Loucy (cell line): ENCODE data around the gene GTF3C1.

Experiments used
- H2AFZ ChIP-seq: fragments of 200-600 bp; sonication (generic); 2 replicates; pipeline ENCODE4 v1.6.0; 2016; ENCODE audit warnings: antibody characterized with exemption, mild to moderate bottlenecking, low read length, moderate library complexity
- H3F3A ChIP-seq: fragments of 200-600 bp; 2 replicates; pipeline ENCODE4 v1.6.0; 2016; ENCODE audit warnings: antibody characterized with exemption, low read depth, mild to moderate bottlenecking
- H3K27me3 ChIP-seq: fragments of 200-600 bp; sonication (generic); 2 replicates; pipeline ENCODE4 v1.6.1; 2014; ENCODE audit warnings: low read length, mild to moderate bottlenecking; ENCODE audit not compliant: insufficient read depth, poor library complexity, severe bottlenecking
- H3K36me3 ChIP-seq: fragments of 200-600 bp; sonication (generic); 2 replicates; pipeline ENCODE4 v1.6.1; 2016; ENCODE audit warnings: low read length; ENCODE audit not compliant: insufficient read depth
- H3K4me1 ChIP-seq: fragments of 200-600 bp; sonication (generic); 2 replicates; pipeline ENCODE4 v1.5.1; 2014; ENCODE audit warnings: low read length, mild to moderate bottlenecking; ENCODE audit not compliant: insufficient read depth, poor library complexity, severe bottlenecking
- H3K4me2 ChIP-seq: fragments of 200-600 bp; sonication (generic); 2 replicates; pipeline ENCODE4 v1.6.0; 2014; ENCODE audit warnings: antibody characterized with exemption, low read length, low read depth, mild to moderate bottlenecking; ENCODE audit not compliant: poor library complexity, severe bottlenecking
- H3K4me3 ChIP-seq: fragments of 200-600 bp; sonication (generic); 2 replicates; pipeline ENCODE4 v1.5.1; 2014; ENCODE audit warnings: low read length, mild to moderate bottlenecking, mixed read lengths; ENCODE audit not compliant: poor library complexity, severe bottlenecking
- H3K79me2 ChIP-seq: fragments of 200-600 bp; sonication (generic); 2 replicates; pipeline ENCODE4 v1.6.1; 2014; ENCODE audit warnings: low read length; ENCODE audit not compliant: insufficient read depth
- H3K9ac ChIP-seq: fragments of 200-600 bp; sonication (generic); 2 replicates; pipeline ENCODE4 v1.6.0; 2014; ENCODE audit warnings: mild to moderate bottlenecking, low read depth, low read length, moderate library complexity; ENCODE audit not compliant: poor library complexity, severe bottlenecking
- H3K9me2 ChIP-seq: fragments of 200-600 bp; sonication (generic); replicated peaks from 2 replicates; pipeline ENCODE4 v1.6.1; 2016; ENCODE audit warnings: low read depth, low read length, mixed read lengths
- H3K9me3 ChIP-seq: fragments of 200-600 bp; sonication (generic); 2 replicates; pipeline ENCODE4 v1.6.1; 2014; ENCODE audit warnings: mild to moderate bottlenecking, antibody characterized with exemption, low read length, low read depth; ENCODE audit not compliant: insufficient read depth
- H4K20me1 ChIP-seq: fragments of 200-600 bp; sonication (generic); 2 replicates; pipeline ENCODE4 v1.6.0; 2014; ENCODE audit warnings: antibody characterized with exemption, low read length, mild to moderate bottlenecking; ENCODE audit not compliant: insufficient read depth, poor library complexity, severe bottlenecking
- EZH2phosphoT487 ChIP-seq: fragments of 200-600 bp; IDR thresholded peaks from 2 replicates; pipeline ENCODE4 v1.6.1; 2018; ENCODE audit warnings: antibody characterized with exemption, mild to moderate bottlenecking, moderate library complexity, borderline replicate concordance
- TF ChIP-seq, protein P1 (sequence below): fragments of 200-600 bp; sonication (generic); conservative IDR thresholded peaks from 2 replicates; pipeline ENCODE4 v1.5.1; 2014; ENCODE audit warnings: mild to moderate bottlenecking, antibody characterized with exemption, low read length

Gene GTF3C1

DNA sequence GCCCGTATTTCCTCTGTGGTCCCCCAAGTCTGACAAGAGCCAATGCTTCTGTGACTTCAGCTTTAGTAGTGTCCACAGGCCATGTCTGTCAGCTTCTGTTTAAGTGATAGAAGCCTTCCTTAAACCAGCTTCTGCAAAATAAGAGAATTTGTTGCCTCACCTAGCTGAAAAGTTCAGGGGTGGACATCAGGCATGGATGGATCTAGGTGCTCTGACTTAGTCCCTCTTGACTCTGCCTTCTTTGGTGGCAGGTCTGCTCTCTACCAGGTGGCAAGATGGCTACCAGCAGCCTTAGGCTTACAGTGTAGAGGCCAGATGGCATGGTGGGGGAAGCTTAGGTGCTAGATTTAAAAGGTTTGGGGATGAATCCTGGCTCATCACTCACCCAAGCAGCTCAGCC, 33.9 kb upstream of the GTF3C1 start:
- Histone ChIP-seq H4K20me1 (no peaks in the 10 kb centered on the region), H3K4me2 (no peak overlapping the region), H3K9ac (no peak overlapping the region), H3K4me1 (no peaks in the 10 kb centered on the region), H2AFZ (no peak overlapping the region), H3F3A (no peaks in the 10 kb centered on the region), H3K36me3 (no peaks in the 10 kb centered on the region), H3K4me3 (no peak overlapping the region), H3K27me3 (no peaks in the 10 kb centered on the region), H3K9me3 (no peaks in the 10 kb centered on the region), H3K9me2 (no peaks in the 10 kb centered on the region), H3K79me2 (no peaks in the 10 kb centered on the region)
- TF ChIP-seq EZH2phosphoT487: no peak
- TF ChIP-seq, protein P1, sequence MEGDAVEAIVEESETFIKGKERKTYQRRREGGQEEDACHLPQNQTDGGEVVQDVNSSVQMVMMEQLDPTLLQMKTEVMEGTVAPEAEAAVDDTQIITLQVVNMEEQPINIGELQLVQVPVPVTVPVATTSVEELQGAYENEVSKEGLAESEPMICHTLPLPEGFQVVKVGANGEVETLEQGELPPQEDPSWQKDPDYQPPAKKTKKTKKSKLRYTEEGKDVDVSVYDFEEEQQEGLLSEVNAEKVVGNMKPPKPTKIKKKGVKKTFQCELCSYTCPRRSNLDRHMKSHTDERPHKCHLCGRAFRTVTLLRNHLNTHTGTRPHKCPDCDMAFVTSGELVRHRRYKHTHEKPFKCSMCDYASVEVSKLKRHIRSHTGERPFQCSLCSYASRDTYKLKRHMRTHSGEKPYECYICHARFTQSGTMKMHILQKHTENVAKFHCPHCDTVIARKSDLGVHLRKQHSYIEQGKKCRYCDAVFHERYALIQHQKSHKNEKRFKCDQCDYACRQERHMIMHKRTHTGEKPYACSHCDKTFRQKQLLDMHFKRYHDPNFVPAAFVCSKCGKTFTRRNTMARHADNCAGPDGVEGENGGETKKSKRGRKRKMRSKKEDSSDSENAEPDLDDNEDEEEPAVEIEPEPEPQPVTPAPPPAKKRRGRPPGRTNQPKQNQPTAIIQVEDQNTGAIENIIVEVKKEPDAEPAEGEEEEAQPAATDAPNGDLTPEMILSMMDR: no peak

GRCh38 chr16:27582883-27583282, 33.2 kb upstream of the GTF3C1 start:
- H2AFZ ChIP-seq: no peak overlapping the region
- no peak overlapping the region for H3K4me2 ChIP-seq
- no peaks in the 10 kb centered on the region for H3K79me2 ChIP-seq
- no peaks in the 10 kb centered on the region for H3K9me3 ChIP-seq
- H4K20me1 ChIP-seq: no peaks in the 10 kb centered on the region
- H3K27me3 ChIP-seq: no peaks in the 10 kb centered on the region
- no peak for TF ChIP-seq EZH2phosphoT487
- no peaks in the 10 kb centered on the region for H3K4me1 ChIP-seq
- H3K9ac ChIP-seq: no peak overlapping the region
- H3K9me2 ChIP-seq: no peaks in the 10 kb centered on the region
- H3F3A ChIP-seq: no peaks in the 10 kb centered on the region
- H3K36me3 ChIP-seq: no peaks in the 10 kb centered on the region
- no peak overlapping the region for H3K4me3 ChIP-seq

DNA sequence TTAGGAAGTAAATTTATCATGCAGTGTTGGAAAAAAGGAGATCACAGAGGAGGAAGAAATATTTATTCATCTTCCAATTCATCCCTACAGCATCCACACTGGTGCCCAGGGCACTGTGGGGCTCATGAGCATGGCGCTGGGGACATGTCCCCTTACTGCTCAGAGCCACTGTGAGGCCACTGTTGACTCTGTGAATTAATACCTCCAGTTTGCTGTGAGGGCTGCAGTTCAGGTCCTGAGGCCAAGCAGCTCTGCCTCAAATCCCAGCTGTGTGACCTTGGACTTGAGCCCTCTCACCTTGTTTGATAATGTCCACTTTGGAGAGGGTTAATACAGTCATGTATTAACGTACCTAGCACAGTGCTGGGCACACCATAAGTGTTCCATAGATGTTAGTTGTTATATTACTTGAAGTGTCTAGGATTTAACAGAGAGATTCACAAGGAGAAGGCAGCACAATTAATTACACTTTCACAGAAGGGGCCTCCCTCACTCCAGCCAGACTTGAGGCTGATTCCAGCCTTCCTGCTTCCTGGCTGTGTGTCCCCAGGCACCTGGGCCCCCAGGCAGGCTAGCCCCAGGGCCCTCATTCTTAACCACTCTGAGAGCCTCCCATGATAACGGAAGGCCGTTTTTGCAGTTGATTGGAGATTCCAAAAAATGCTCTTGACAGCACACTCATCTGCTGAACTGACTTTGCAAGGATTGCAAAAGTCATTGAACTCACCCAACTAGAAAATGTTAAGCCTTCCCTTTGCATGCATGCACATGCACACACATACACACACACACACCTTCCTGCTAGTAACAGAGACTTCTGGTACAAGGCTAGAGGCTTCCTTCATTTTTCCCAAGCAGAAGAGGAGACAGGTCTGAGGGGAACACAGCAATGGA, 29.6 kb upstream of the GTF3C1 start:
- H2AFZ ChIP-seq: no peak overlapping the region
- H3K27me3 ChIP-seq: no peaks in the 10 kb centered on the region
- no peaks in the 10 kb centered on the region for H3K9me3 ChIP-seq
- H3K4me2 ChIP-seq: no peak overlapping the region
- H3K9ac ChIP-seq: no peak overlapping the region
- H3K9me2 ChIP-seq: no peaks in the 10 kb centered on the region
- no peaks in the 10 kb centered on the region for H3F3A ChIP-seq
- no peaks in the 10 kb centered on the region for H3K4me1 ChIP-seq
- no peaks in the 10 kb centered on the region for H3K36me3 ChIP-seq
- H3K4me3 ChIP-seq: no peak overlapping the region
- H3K79me2 ChIP-seq: no peaks in the 10 kb centered on the region
- no peaks in the 10 kb centered on the region for H4K20me1 ChIP-seq
- TF ChIP-seq, protein P1: no peak
- no peak for TF ChIP-seq EZH2phosphoT487

- H3K79me2 ChIP-seq: no peaks in the 10 kb centered on the region
- no peaks in the 10 kb centered on the region for H3K36me3 ChIP-seq
- TF ChIP-seq, protein P1: no peak
- no peak for TF ChIP-seq EZH2phosphoT487
- no peak overlapping the region for H2AFZ ChIP-seq
- H3K4me3 ChIP-seq: no peak overlapping the region
- no peaks in the 10 kb centered on the region for H4K20me1 ChIP-seq
- H3K4me1 ChIP-seq: no peaks in the 10 kb centered on the region
- no peaks in the 10 kb centered on the region for H3K9me3 ChIP-seq
- H3F3A ChIP-seq: no peaks in the 10 kb centered on the region
- no peaks in the 10 kb centered on the region for H3K9me2 ChIP-seq
- H3K27me3 ChIP-seq: no peaks in the 10 kb centered on the region
- no peak overlapping the region for H3K4me2 ChIP-seq
- H3K9ac ChIP-seq: no peak overlapping the region
Observed at GRCh38 chr16:27576729-27577128, 27.0 kb upstream of the GTF3C1 start.
